CD4-positive, alpha-beta T cell (primary cell): ENCODE measurements around the gene TCF12. TPM values are rescaled to one million over a fixed set of nuclear protein-coding genes. Genes with fewer than 3 reads are reported as not detected.

Source experiments
- ATAC-seq: fragments of 200-7000 bp; cut with Tn5 transposase; one replicate; pipeline ENCODE4 v1.10.0; 2022; ENCODE audit warnings: mild to moderate bottlenecking; ENCODE audit not compliant: poor library complexity
- CTCF ChIA-PET: fragments of 350-600 bp; sonication (Branson Sonifier 250); formaldehyde crosslinking; loops from one replicate; lab custom pipeline; 2021; ENCODE audit warnings: antibody characterized with exemption, inconsistent platforms; lab: Charles Lee
- POLR2A ChIA-PET: fragments of 350-600 bp; sonication (Branson Sonifier 250); formaldehyde crosslinking; loops from one replicate; lab custom pipeline; 2021; ENCODE audit warnings: antibody characterized with exemption, inconsistent platforms; lab: Charles Lee
- DNase-seq, 14 experiments: peaks; one replicate each; pipeline ENCODE4 v3.0.0-alpha.2; 2013 to 2020; ENCODE audit warnings: mixed read lengths in 2 of 14
- H3K27ac ChIP-seq, 2 donors: one replicate each; pipeline versions ENCODE4 v1.5.1 to v1.7.0; 2013; ENCODE audit warnings: low read length in 2 of 2, low read depth in 1 of 2, mild to moderate bottlenecking in 1 of 2
- H3K27me3 ChIP-seq, 2 experiments: 1 replicate in 1 of 2; 2 replicates in 1 of 2; pipeline versions ENCODE4 v1.6.1 to v1.7.0; 2013; ENCODE audit warnings: low read length in 2 of 2, control low read depth in 1 of 2, mild to moderate bottlenecking in 1 of 2, moderate library complexity in 1 of 2; ENCODE audit not compliant: insufficient read depth in 2 of 2, control insufficient read depth in 1 of 2
- H3K36me3 ChIP-seq: one replicate; pipeline ENCODE4 v1.6.1; 2013; ENCODE audit warnings: low read length, control low read depth; ENCODE audit not compliant: insufficient read depth
- H3K4me1 ChIP-seq: one replicate; pipeline ENCODE4 v1.6.1; 2013; ENCODE audit warnings: low read length, control low read depth; ENCODE audit not compliant: insufficient read depth
- H3K4me3 ChIP-seq: one replicate; pipeline ENCODE4 v1.5.1; 2013; ENCODE audit warnings: mild to moderate bottlenecking, low read length, moderate library complexity
- H3K9me3 ChIP-seq, 2 experiments: 1 replicate in 1 of 2; 2 replicates in 1 of 2; pipeline versions ENCODE4 v1.6.1 to v1.7.0; 2013; ENCODE audit warnings: low read length in 2 of 2, mild to moderate bottlenecking in 2 of 2, control low read depth in 1 of 2, moderate library complexity in 1 of 2; ENCODE audit not compliant: control insufficient read depth in 1 of 2, insufficient read depth in 1 of 2
- H3K27ac Mint-ChIP-seq: one replicate; pipeline ENCODE4 v1.8.0; 2020; ENCODE audit warnings: mixed read lengths
- H3K27me3 Mint-ChIP-seq: one replicate; pipeline ENCODE4 v1.8.0; 2021; ENCODE audit warnings: mixed read lengths
- H3K36me3 Mint-ChIP-seq: one replicate; pipeline ENCODE4 v1.8.0; 2021; ENCODE audit warnings: low read depth, mixed read lengths
- H3K4me1 Mint-ChIP-seq: one replicate; pipeline ENCODE4 v1.8.0; 2021; ENCODE audit warnings: low read depth, mixed read lengths
- H3K4me3 Mint-ChIP-seq: one replicate; pipeline ENCODE4 v1.8.0; 2020; ENCODE audit warnings: mild to moderate bottlenecking, mixed read lengths
- H3K9me3 Mint-ChIP-seq: one replicate; pipeline ENCODE4 v1.8.0; 2020; ENCODE audit warnings: mixed read lengths
- CTCF ChIP-seq: fragments of 200-600 bp; IDR thresholded peaks from one replicate; pipeline ENCODE4 v1.8.0; 2022; ENCODE audit warnings: antibody characterized with exemption, mild to moderate bottlenecking
- intact Hi-C, 2 experiments: fragments of 100-400 bp; cut with DNase I in 1 of 2; cut with micrococcal nuclease in 1 of 2; formaldehyde crosslinking; loops; one replicate each; pipeline versions ENCODE4 v1.15.1 to v1.9.0; 2023 to 2025; cut with DNase I, micrococcal nuclease
- total RNA-seq, 174 experiments: library from RNA in 2 of 174; stranded (reverse) in 2 of 174; gene quantifications; one replicate each; pipeline ENCODE4 v1.2.3 and lab custom pipeline; 2021 to 2026

TCF12 gene
- total RNA-seq, 2 experiments from 2014 or later, result 54.0 TPM

DNA sequence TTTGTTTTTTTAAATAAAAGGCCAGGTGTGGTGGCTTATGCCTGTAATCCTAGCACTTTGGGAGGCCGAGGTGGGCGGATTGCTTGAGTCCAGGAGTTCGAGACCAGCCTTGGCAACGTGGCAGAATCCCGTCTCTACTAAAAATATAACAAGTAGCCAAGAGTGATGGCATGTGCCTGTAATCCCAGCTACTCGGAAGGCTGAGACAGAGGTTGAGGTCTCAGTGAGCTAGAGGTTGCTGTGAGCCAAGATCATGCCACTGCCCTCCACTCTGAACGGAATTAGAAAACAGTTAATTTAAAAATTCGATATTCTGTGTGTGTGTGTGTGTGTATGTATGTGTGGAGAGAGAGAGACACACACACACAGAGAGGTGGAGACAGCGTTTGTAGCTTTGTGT, 58.8 kb downstream of the TCF12 start:
- Mint-ChIP-seq H3K27ac (no peak overlapping the region), H3K27me3 (no peaks in the 10 kb centered on the region), H3K4me3 (no peak overlapping the region), H3K4me1 (peaks cover 69% of the 10 kb centered on the region), H3K36me3 (no peaks in the 10 kb centered on the region), H3K9me3 (no peaks in the 10 kb centered on the region)
- Histone ChIP-seq H3K27me3 (no peaks in the 10 kb centered on the region), H3K4me1 (no peaks in the 10 kb centered on the region), H3K36me3 (no peaks in the 10 kb centered on the region), H3K9me3 (no peaks in the 10 kb centered on the region), H3K27ac (no peak overlapping the region), H3K4me3 (no peak overlapping the region)
- intact Hi-C loops, result no loop called here
- CTCF ChIA-PET, result no interaction called here
- DNase-seq, result no peak
- no peak for TF ChIP-seq CTCF
- no peak for ATAC-seq
- POLR2A ChIA-PET, result no interaction called here

DNA sequence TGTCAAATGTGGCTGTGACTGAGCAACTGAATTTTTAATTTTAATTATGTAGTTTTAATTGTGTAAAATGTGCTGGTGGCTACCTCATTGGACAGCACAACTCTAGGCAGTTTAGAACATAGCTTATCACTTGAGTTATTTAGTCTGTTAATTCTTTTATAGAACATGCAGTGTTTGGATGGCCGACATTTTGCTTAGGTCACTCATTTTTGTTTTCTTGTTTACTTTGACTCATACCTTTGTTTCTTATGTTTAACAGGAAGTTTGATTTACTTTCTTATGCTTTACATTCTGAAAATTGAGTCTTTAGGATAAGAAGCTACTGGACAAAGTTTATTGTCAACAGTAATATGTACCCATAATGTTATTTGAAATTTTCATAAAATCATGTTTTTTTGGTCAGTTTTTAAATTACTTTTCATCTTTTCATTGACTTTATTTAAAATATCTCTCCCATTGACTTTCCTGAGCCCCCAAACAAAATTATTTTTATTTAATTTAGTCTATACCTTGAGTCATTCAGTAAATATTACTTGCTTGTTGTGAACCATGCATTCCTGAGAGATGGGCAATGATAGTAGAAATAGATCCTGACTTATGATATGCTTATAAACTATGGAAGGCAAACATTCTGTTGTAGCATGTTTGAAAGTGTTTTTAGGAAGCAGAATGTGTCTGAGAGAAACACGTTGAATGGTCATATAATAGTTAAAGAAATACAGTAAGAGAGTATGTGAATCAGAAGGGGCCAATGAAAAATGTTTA, 60.6 kb downstream of the TCF12 start:
- H3K27me3 Mint-ChIP-seq, result no peaks in the 10 kb centered on the region
- ChIA-PET POLR2A (no interaction called here), CTCF (interaction anchor here (0.8 kb wide), 1 partner anchor 17 kb away, joined by 3 read pairs; no protein-coding TSS in a partner anchor)
- H3K4me1 Mint-ChIP-seq, result peaks cover 65% of the 10 kb centered on the region
- Histone ChIP-seq H3K4me1 (no peaks in the 10 kb centered on the region), H3K27me3 (no peaks in the 10 kb centered on the region), H3K9me3 (no peaks in the 10 kb centered on the region), H3K4me3 (no peak overlapping the region), H3K36me3 (no peaks in the 10 kb centered on the region), H3K27ac (no peak overlapping the region)
- H3K4me3 Mint-ChIP-seq, result no peak overlapping the region
- no peaks in the 10 kb centered on the region for H3K36me3 Mint-ChIP-seq
- ATAC-seq (no peak), DNase-seq (no peak)
- no peak for TF ChIP-seq CTCF
- intact Hi-C loops, result no loop called here
- H3K27ac Mint-ChIP-seq, result no peak overlapping the region
- H3K9me3 Mint-ChIP-seq, result no peaks in the 10 kb centered on the region

GRCh38 chr15:56980473-56980872, 62.0 kb downstream of the TCF12 start:
- CTCF ChIA-PET, result no interaction called here
- H3K27ac ChIP-seq, result no peak overlapping the region
- ATAC-seq (no peak), DNase-seq (no peak)
- Mint-ChIP-seq H3K4me1 (peaks cover 76% of the 10 kb centered on the region), H3K36me3 (no peaks in the 10 kb centered on the region), H3K4me3 (no peak overlapping the region), H3K27ac (peak overlapping the region; percentile 32), H3K9me3 (no peaks in the 10 kb centered on the region), H3K27me3 (no peaks in the 10 kb centered on the region)
- no peaks in the 10 kb centered on the region for H3K27me3 ChIP-seq
- POLR2A ChIA-PET, result no interaction called here
- no peak for TF ChIP-seq CTCF
- no peaks in the 10 kb centered on the region for H3K9me3 ChIP-seq
- no peaks in the 10 kb centered on the region for H3K4me1 ChIP-seq
- no peaks in the 10 kb centered on the region for H3K36me3 ChIP-seq
- H3K4me3 ChIP-seq, result no peak overlapping the region
- intact Hi-C loops, result no loop called here
